Smooth muscle cell (in vitro differentiated cells): Measurements from ENCODE around the gene TINCR. TPM values are rescaled to one million over a fixed set of nuclear protein-coding genes. Genes with fewer than 3 reads are reported as not detected.

ENCODE experiments used
- DNase-seq: peaks from one replicate; lab custom pipeline; 2025; ENCODE audit not compliant: unreplicated experiment; lab: John Stamatoyannopoulos, UW
- H2AFZ ChIP-seq: fragments of 200-600 bp; sonication (generic); 2 replicates; pipeline ENCODE4 v1.6.0; 2016; ENCODE audit warnings: antibody characterized with exemption, low read depth, mild to moderate bottlenecking
- H3F3A ChIP-seq: fragments of 200-600 bp; sonication (generic); 2 replicates; pipeline ENCODE4 v1.6.0; 2017; ENCODE audit warnings: antibody characterized with exemption, low read depth
- H3K27ac ChIP-seq: fragments of 200-600 bp; sonication (generic); 2 replicates; pipeline ENCODE4 v1.5.1; 2016; ENCODE audit warnings: low read depth, mild to moderate bottlenecking
- H3K27me3 ChIP-seq: fragments of 200-600 bp; sonication (generic); 2 replicates; pipeline ENCODE4 v1.6.1; 2016; ENCODE audit warnings: low read depth, mild to moderate bottlenecking
- H3K36me3 ChIP-seq: fragments of 200-600 bp; sonication (generic); 2 replicates; pipeline ENCODE4 v1.5.1; 2016; ENCODE audit warnings: low read depth
- H3K4me1 ChIP-seq: fragments of 200-600 bp; sonication (generic); 2 replicates; pipeline ENCODE4 v1.5.1; 2016; ENCODE audit warnings: low read depth
- H3K4me2 ChIP-seq: fragments of 200-600 bp; sonication (generic); 2 replicates; pipeline ENCODE4 v1.6.0; 2016; ENCODE audit warnings: mild to moderate bottlenecking
- H3K4me3 ChIP-seq: fragments of 200-600 bp; sonication (generic); 2 replicates; pipeline ENCODE4 v1.5.1; 2016; ENCODE audit warnings: mild to moderate bottlenecking
- H3K79me2 ChIP-seq: fragments of 200-600 bp; sonication (generic); 2 replicates; pipeline ENCODE4 v1.6.0; 2016; ENCODE audit warnings: low read depth, mild to moderate bottlenecking
- H3K9ac ChIP-seq: fragments of 200-600 bp; sonication (generic); 2 replicates; pipeline ENCODE4 v1.6.0; 2016; ENCODE audit warnings: low read depth
- H3K9me3 ChIP-seq: fragments of 200-600 bp; sonication (generic); replicated peaks from 2 replicates; pipeline ENCODE4 v1.5.1; 2016; ENCODE audit warnings: low read depth
- H4K20me1 ChIP-seq: fragments of 200-600 bp; sonication (generic); 2 replicates; pipeline ENCODE4 v1.6.0; 2016; ENCODE audit warnings: low read depth
- CTCF ChIP-seq: fragments of 200-600 bp; sonication (generic); IDR thresholded peaks from 2 replicates; pipeline ENCODE4 v1.5.1; 2017; ENCODE audit warnings: borderline replicate concordance, mild to moderate bottlenecking, antibody characterized with exemption; ENCODE audit not compliant: insufficient read depth, poor library complexity, severe bottlenecking
- WGBS: methylation state at CpG from one replicate; pipeline ENCODE4 v1.1.7; 2016; ENCODE audit warnings: low lambda C conversion rate; 5-methylcytosine and 5-hydroxymethylcytosine counted together
- polyA plus RNA-seq: library from polyadenylated mRNA; unstranded; fragments of >200 nt; fragmentation: Nextera tagmentation; extraction: Ambion mirVana; gene quantifications from 2 replicates; pipeline ENCODE4 v1.2.1, GENCODE V29; 2016
- total RNA-seq: library from RNA; depleted of rRNA; stranded (reverse); fragments of >200 nt; gene quantifications from 2 replicates; pipeline ENCODE4 v1.2.3, GENCODE V29; 2014

The TINCR gene
- total and polyA plus RNA-seq, 2 experiments from 2014 or later = 2.2 to 2.9 TPM

DNA sequence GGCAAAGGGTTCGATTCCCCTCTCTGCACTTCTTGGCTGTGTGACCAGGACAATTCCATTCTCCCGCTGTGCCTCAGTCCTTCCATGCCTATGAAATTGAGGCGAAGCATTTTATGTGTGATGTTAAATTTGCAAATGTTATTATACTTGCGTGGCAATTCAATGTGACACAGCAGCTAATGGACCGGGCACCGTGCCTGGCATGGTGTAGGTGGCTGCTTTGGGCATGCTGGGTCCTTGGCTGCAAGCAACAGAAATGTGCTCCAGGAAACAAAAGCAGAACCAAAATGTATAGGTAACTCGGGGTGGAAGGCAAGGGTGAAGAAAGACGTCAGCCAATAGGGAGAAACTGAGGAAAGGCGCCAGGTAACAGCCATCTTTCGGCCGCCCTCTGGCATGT, 37.1 kb downstream of the TINCR start:
- Histone ChIP-seq H3K9me3 (no peaks in the 10 kb centered on the region), H3K4me2 (no peak overlapping the region), H3K9ac (no peak overlapping the region), H3K27me3 (peaks cover 10% of the 10 kb centered on the region), H3F3A (no peaks in the 10 kb centered on the region), H3K4me3 (no peak overlapping the region), H3K79me2 (no peaks in the 10 kb centered on the region), H3K4me1 (no peaks in the 10 kb centered on the region), H3K36me3 (no peaks in the 10 kb centered on the region), H2AFZ (no peak overlapping the region), H4K20me1 (no peaks in the 10 kb centered on the region), H3K27ac (no peak overlapping the region)
- DNase-seq = no peak
- WGBS = 87% methylated on average over 11 of the region's 11 CpGs
- TF ChIP-seq CTCF = no peak

DNA sequence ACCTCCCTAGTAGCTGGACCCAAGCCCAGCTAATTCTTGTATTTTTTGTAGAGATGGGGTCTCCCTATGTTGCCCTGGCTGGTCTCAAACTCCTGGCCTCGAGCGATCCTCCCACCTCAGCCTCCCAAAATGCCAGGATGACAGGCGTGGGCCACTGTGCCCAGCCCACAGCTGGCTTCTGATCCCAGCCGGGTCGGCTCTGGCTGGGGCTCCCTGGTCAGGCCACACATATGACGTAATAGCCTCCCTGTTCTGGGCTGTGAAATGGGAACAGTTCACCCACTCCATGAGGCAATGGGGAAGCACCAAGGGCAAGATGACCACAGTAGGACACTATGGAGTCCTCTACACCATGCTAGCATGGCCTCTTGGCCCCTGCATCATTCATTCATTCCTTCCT, 41.1 kb downstream of the TINCR start:
- TF ChIP-seq CTCF = no peak
- no peaks in the 10 kb centered on the region for H4K20me1 ChIP-seq
- no peak overlapping the region for H3K4me3 ChIP-seq
- no peaks in the 10 kb centered on the region for H3K36me3 ChIP-seq
- H3K27me3 ChIP-seq = peaks cover 10% of the 10 kb centered on the region
- 90% methylated on average over 6 of the region's 6 CpGs for WGBS
- H3K27ac ChIP-seq = no peak overlapping the region
- DNase-seq = no peak
- H3K9ac ChIP-seq = no peak overlapping the region
- H3K79me2 ChIP-seq = no peaks in the 10 kb centered on the region
- H3K4me1 ChIP-seq = no peaks in the 10 kb centered on the region
- H2AFZ ChIP-seq = no peak overlapping the region
- H3K9me3 ChIP-seq = no peaks in the 10 kb centered on the region
- no peak overlapping the region for H3K4me2 ChIP-seq
- H3F3A ChIP-seq = no peaks in the 10 kb centered on the region

DNA sequence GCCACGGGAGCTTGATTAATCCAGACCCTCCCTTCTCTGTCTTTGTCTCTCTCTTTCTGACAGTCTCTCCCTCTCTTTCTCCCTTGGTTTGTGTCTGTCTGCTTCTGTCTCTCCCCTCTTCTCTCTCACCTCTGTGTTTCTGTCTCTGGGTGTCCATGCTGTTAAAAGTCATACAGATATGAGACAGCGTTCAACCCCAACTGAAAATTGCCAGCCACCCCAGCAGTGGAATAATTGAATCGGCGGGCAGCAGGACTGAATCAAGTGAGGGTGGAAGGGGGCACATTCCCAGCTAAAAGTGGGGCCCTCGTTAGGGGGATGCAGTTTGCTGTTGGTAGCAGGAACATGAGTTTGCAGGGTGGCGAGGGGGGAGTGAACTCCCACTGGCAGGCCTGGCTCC, 43.7 kb downstream of the TINCR start:
- Histone ChIP-seq H3K79me2 (no peaks in the 10 kb centered on the region), H3K36me3 (no peaks in the 10 kb centered on the region), H3K9ac (no peak overlapping the region), H3K4me1 (no peaks in the 10 kb centered on the region), H3K4me2 (no peak overlapping the region), H3F3A (no peaks in the 10 kb centered on the region), H3K9me3 (no peaks in the 10 kb centered on the region), H4K20me1 (no peaks in the 10 kb centered on the region), H2AFZ (no peak overlapping the region), H3K27ac (no peak overlapping the region), H3K27me3 (peaks cover 10% of the 10 kb centered on the region), H3K4me3 (no peak overlapping the region)
- no peak for TF ChIP-seq CTCF
- WGBS = 78% methylated on average over 6 of the region's 6 CpGs
- no peak for DNase-seq

- Histone ChIP-seq H3K36me3 (no peaks in the 10 kb centered on the region), H2AFZ (no peak overlapping the region), H3K4me3 (no peak overlapping the region), H3K27me3 (no peaks in the 10 kb centered on the region), H3K9ac (no peak overlapping the region), H3K27ac (no peak overlapping the region), H4K20me1 (no peaks in the 10 kb centered on the region), H3K9me3 (no peaks in the 10 kb centered on the region), H3F3A (no peaks in the 10 kb centered on the region), H3K79me2 (no peaks in the 10 kb centered on the region), H3K4me2 (no peak overlapping the region), H3K4me1 (no peaks in the 10 kb centered on the region)
- no peak for TF ChIP-seq CTCF
- no peak for DNase-seq
- WGBS = 79% methylated on average over 11 of the region's 11 CpGs
These were observed 45.6 kb downstream of the TINCR start for GRCh38 chr19:5522106-5522505.
